GM12872 (cell line): ENCODE measurements around the gene CCT7.
A peak's percentile ranks its signal among the peaks of the same experiment; 100 is the strongest.

Experiments used
- TF ChIP-seq, protein P1 (sequence below): IDR thresholded peaks from 3 replicates; pipeline ENCODE4 v1.5.1; 2011; ENCODE audit warnings: low read depth, mild to moderate bottlenecking, low read length, moderate library complexity; ENCODE audit not compliant: insufficient read depth

CCT7 gene

DNA sequence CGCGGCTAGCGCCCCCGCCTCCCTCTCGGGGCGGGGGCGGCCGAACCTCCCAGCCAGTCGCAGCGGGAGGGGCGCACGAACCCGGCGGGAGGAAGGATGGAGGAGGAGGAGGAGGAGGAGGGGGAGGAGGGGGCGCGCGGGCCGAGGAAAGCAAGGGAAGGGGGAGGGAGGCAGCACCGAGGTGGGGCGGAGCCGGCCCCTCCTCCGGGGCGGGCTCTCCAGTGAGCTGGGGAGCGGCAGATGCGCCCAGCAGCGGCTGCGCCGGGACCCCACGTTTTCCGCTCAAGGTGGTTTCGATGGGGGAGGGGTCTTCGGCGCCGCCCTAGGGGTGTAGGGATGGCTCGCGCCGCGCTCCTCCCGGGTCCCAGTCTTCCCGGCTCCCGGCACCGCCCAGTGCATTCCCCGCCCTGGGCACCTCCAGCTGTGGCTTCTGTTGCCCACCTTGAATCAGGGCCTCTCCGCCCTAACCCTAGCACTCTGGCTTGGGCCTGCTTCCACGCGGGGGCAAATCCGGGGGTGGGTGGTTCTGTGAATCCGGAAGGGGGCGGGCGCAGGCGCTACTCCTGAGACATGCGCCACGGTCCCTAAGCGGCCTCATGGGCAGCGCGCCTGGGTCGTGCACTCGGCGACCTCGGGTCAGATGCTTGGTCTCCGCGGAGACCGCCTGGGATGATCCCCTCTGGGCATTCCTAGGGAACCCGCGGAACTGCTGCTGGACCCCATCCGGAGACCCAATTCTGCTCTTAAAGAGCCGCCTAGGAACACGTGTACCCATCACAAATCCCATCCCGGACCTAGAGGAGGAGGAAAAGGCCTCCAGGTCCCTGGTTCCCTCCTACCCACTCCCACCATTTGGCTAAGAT, 50.4 kb downstream of the CCT7 start, which contains the start of gene FBXO41:
Gene FBXO41, minus strand, starts transcription at position 183 of the 863 bp plus-strand sequence. CDS start 14,848 bp downstream, outside the sequence.
- TF ChIP-seq, protein P1, sequence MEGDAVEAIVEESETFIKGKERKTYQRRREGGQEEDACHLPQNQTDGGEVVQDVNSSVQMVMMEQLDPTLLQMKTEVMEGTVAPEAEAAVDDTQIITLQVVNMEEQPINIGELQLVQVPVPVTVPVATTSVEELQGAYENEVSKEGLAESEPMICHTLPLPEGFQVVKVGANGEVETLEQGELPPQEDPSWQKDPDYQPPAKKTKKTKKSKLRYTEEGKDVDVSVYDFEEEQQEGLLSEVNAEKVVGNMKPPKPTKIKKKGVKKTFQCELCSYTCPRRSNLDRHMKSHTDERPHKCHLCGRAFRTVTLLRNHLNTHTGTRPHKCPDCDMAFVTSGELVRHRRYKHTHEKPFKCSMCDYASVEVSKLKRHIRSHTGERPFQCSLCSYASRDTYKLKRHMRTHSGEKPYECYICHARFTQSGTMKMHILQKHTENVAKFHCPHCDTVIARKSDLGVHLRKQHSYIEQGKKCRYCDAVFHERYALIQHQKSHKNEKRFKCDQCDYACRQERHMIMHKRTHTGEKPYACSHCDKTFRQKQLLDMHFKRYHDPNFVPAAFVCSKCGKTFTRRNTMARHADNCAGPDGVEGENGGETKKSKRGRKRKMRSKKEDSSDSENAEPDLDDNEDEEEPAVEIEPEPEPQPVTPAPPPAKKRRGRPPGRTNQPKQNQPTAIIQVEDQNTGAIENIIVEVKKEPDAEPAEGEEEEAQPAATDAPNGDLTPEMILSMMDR, result no peak

GRCh38 chr2:73285159-73285739, 51.1 kb downstream of the CCT7 start:
- TF ChIP-seq, protein P1, result no peak

GRCh38 chr2:73286134-73286655, 52.1 kb downstream of the CCT7 start:
- TF ChIP-seq, protein P1, result no peak

GRCh38 chr2:73289304-73289703, 55.2 kb downstream of the CCT7 start:
- TF ChIP-seq, protein P1, result no peak

DNA sequence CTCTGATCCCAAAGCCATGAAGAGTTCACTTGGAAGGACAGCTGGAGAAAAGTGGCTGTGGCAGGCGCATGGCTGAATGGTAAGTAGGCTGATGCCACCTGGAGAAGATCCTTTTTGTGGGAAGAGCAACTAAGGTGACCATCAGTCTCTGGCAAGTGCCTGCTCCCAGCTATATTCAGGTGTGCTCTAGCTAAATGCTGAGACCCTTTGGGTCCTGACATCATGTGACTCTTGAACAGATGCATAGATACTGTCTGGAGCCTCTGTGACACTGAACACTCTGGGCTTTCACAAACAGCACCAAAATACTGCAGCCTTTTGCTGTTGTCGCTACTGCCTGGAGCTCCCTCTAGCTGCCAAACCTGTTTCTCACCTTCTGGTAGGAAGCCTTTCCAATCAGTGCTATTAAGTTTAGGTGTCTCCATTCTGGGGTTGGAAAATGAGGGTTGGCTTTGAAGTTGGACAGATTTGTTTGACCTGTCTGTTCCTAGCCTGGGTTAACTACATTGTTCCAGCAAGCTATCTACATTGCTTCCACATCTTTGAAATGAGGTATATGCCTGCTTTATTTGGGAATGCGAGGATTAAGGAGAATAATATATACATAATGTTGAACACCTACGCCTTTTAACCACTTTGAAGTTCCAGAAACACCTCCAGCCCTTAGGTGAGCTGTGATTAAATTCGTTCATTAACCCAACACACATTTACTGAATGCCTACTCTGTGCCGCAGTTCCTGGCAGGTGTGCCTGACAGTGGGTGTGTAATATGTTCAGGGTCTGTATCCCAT, 56.1 kb downstream of the CCT7 start:
- TF ChIP-seq, protein P1, result peak; percentile 85

- TF ChIP-seq, protein P1, result no peak
Observed at GRCh38 chr2:73291093-73291460, 57.0 kb downstream of the CCT7 start.
